OCI-LY7 (cell line): ENCODE data around the gene SLC25A1.

Source experiments
- EZH2phosphoT487 ChIP-seq: fragments of 200-600 bp; sonication (generic); IDR thresholded peaks from 2 replicates; pipeline ENCODE4 v1.6.1; 2018; ENCODE audit warnings: low read depth, borderline replicate concordance, mild to moderate bottlenecking, mixed run types, antibody characterized with exemption, low read length, moderate library complexity, mixed read lengths
- TF ChIP-seq, protein P1 (sequence below): fragments of 200-600 bp; sonication (generic); conservative IDR thresholded peaks from 2 replicates; pipeline ENCODE4 v1.5.1; 2014; ENCODE audit warnings: mild to moderate bottlenecking, antibody characterized with exemption, low read length, moderate library complexity, mixed read lengths

DNA sequence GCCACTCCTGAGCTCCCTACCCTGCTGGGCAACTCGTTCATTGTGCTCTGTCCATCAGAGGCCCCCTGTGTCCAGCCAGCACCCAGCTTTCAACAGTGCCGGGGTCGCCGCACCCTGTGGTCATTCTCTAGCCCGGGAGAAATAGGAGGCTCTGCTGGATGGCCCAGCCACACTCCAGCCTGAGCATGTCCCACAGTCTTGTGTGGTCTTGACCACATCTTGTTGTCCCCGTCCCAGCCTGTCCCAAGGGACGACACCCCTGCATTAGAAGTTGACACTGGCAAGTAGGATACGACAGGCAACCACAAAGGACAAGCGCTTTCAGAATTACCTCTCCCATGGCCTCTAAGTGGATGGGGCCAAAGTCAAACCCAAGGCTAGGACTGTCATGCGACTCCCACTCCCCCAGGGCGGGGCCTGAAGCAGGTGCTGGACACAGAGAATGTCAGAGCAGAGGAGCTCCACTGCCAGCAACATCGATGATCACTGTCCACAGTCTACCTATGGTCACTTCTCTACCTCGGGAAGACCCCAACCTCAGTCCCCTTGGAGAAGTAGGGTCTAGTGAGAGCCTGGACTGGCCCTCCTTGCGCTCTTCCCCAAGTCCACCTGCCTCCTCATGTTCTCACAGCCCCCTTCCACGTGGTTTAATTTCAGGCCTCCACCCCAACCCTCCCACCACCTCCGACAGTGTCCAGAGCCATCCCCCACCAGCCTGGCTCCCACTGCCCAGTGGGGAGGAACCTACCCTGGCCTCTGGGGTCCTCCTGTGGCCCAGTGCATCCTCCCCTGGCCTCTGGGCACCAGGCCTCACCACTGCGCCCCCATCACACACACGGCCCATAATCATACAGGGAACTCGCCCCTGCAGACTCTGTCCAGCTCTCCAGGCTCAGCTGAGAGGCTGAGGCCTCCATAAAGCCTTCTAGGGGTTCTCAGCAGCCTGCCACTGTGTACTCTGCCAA lies 51.9 kb downstream of the SLC25A1 start:
- TF ChIP-seq, protein P1, sequence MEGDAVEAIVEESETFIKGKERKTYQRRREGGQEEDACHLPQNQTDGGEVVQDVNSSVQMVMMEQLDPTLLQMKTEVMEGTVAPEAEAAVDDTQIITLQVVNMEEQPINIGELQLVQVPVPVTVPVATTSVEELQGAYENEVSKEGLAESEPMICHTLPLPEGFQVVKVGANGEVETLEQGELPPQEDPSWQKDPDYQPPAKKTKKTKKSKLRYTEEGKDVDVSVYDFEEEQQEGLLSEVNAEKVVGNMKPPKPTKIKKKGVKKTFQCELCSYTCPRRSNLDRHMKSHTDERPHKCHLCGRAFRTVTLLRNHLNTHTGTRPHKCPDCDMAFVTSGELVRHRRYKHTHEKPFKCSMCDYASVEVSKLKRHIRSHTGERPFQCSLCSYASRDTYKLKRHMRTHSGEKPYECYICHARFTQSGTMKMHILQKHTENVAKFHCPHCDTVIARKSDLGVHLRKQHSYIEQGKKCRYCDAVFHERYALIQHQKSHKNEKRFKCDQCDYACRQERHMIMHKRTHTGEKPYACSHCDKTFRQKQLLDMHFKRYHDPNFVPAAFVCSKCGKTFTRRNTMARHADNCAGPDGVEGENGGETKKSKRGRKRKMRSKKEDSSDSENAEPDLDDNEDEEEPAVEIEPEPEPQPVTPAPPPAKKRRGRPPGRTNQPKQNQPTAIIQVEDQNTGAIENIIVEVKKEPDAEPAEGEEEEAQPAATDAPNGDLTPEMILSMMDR, result no peak
- no peak for TF ChIP-seq EZH2phosphoT487
